GM12891 (cell line): ENCODE measurements around the gene KCNJ5.

Source experiments
- POLR2A ChIP-seq: IDR thresholded peaks from 2 replicates; pipeline ENCODE4 v1.6.1; 2011; ENCODE audit warnings: low read depth, low read length, control low read depth
- POLR2AphosphoS5 ChIP-seq: IDR thresholded peaks from 2 replicates; pipeline ENCODE4 v1.6.1; 2011; ENCODE audit warnings: low read depth, low read length, control low read depth

GRCh38 chr11:128881221-128881620, 9.9 kb upstream of the KCNJ5 start:
- TF ChIP-seq POLR2AphosphoS5, result no peak
- no peak for TF ChIP-seq POLR2A
